IPS DF 6.9 (cell line): ENCODE data around the gene AK5.

Source experiments
- DNase-seq: peaks from one replicate; pipeline ENCODE4 v3.0.0-alpha.2; 2013; ENCODE audit warnings: low read depth, low spot score
- H3K27ac ChIP-seq: one replicate; pipeline ENCODE4 v1.5.1; 2013; ENCODE audit warnings: low read length, control low read depth
- H3K27me3 ChIP-seq: 2 replicates; pipeline ENCODE4 v1.6.1; 2013; ENCODE audit warnings: mild to moderate bottlenecking, low read length; ENCODE audit not compliant: control insufficient read depth, insufficient read depth
- H3K36me3 ChIP-seq: 2 replicates; pipeline ENCODE4 v1.6.1; 2013; ENCODE audit warnings: low read length; ENCODE audit not compliant: control insufficient read depth, insufficient read depth
- H3K4me1 ChIP-seq: 2 replicates; pipeline ENCODE4 v1.6.1; 2013; ENCODE audit warnings: low read length; ENCODE audit not compliant: control insufficient read depth, insufficient read depth
- H3K4me3 ChIP-seq: 2 replicates; pipeline ENCODE4 v1.5.1; 2013; ENCODE audit warnings: mild to moderate bottlenecking, low read length
- H3K9me3 ChIP-seq: 2 replicates; pipeline ENCODE4 v1.6.1; 2013; ENCODE audit warnings: low read length, inconsistent platforms; ENCODE audit not compliant: control insufficient read depth, insufficient read depth
- WGBS: extraction: QIAGEN DNeasy Blood & Tissue Kit; methylation state at CpG from one replicate; pipeline ENCODE4 v1.1.7; 2013; ENCODE audit warnings: mixed read lengths, missing lambda C conversion rate; ENCODE audit not compliant: insufficient read length, insufficient coverage; 5-methylcytosine and 5-hydroxymethylcytosine counted together

The AK5 gene

DNA sequence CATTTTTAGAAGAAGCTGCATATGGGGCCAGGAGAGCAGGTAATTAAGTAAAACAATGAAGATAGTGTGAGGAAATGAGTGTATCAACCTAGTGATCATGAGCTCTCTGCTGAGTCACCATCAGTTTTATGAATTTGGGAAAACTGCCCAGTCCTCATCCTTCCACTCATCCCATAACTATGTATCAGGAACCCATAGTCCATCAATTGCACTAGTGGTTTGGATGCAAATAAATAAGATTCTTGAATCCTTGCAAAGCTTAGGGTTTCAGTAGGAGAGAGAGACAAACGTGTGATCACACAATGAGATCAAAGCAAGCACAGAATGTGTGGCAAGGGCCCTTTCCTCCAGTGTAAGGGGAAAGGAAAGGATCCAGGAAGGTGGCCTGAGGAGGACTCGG lies 255.0 kb downstream of the AK5 start:
- Histone ChIP-seq H3K27me3 (no peaks in the 10 kb centered on the region), H3K4me1 (no peaks in the 10 kb centered on the region), H3K9me3 (no peaks in the 10 kb centered on the region), H3K27ac (no peak overlapping the region), H3K36me3 (no peaks in the 10 kb centered on the region), H3K4me3 (no peak overlapping the region)
- WGBS: no CpG with 5 or more reads among the region's 2 CpGs
- no peak for DNase-seq

DNA sequence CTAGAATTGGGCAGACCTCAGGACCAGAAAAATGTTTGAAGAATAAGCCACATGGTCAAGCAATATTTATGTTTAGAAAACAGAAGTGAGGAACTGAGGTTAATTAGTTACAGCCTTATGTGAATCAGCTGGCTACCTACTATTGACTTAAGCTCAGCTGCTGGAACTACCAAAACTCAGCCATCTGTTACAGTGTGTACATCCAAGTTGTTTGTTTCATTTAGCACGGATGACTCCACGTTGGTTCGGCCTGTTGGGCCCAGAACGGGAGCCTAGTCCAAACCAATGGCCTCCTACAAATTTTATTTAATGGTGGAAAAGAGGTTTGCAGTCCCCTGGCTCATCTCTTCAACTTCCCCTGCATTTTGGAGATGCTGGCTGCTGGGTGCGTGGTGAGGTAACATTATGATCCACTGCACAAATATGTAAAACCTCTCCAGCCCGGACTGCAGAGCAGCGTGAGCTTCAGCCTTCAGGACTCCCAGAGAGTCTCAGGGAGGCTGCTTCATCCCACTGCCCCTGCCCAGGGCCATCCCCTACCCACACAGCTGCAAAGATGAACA lies 257.2 kb downstream of the AK5 start:
- no peaks in the 10 kb centered on the region for H3K27me3 ChIP-seq
- no peaks in the 10 kb centered on the region for H3K9me3 ChIP-seq
- no peak for DNase-seq
- H3K4me1 ChIP-seq: no peaks in the 10 kb centered on the region
- no peak overlapping the region for H3K4me3 ChIP-seq
- WGBS: no CpG with 5 or more reads among the region's 7 CpGs
- H3K27ac ChIP-seq: no peak overlapping the region
- no peaks in the 10 kb centered on the region for H3K36me3 ChIP-seq

DNA sequence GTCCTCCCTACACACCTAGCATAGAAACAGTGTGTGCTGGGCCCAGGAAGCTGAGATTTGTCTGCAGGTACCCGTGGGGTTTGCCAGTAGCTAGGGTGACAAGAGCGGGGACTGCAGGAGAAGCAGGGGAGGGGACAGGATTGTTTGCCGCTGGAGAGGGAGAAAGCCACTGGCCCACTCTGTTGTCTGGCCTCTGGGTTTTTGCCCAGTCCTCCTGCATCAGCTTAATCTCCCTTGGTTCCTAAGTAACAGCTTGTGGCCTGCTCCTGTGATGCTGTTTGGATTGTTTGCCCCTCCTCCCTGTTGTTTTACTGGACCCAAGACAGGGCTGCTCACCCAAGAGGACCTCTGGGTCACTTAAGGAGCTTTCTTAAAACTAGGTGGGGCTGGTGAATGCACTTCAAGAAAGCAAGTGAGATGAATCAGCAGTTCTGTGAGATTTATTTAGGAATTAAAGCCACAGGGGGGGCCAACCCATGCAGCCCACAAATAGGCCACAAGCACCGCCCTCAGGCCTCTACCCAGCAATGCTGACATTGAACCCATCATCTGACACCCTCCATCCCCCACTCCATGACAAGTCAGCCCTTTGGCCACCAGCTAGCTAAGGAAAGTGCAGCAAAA lies 257.8 kb downstream of the AK5 start:
- Histone ChIP-seq H3K4me1 (no peaks in the 10 kb centered on the region), H3K36me3 (no peaks in the 10 kb centered on the region), H3K27me3 (no peaks in the 10 kb centered on the region), H3K27ac (no peak overlapping the region), H3K4me3 (no peak overlapping the region), H3K9me3 (no peaks in the 10 kb centered on the region)
- no peak for DNase-seq
- WGBS: no CpG with 5 or more reads among the region's 4 CpGs

DNA sequence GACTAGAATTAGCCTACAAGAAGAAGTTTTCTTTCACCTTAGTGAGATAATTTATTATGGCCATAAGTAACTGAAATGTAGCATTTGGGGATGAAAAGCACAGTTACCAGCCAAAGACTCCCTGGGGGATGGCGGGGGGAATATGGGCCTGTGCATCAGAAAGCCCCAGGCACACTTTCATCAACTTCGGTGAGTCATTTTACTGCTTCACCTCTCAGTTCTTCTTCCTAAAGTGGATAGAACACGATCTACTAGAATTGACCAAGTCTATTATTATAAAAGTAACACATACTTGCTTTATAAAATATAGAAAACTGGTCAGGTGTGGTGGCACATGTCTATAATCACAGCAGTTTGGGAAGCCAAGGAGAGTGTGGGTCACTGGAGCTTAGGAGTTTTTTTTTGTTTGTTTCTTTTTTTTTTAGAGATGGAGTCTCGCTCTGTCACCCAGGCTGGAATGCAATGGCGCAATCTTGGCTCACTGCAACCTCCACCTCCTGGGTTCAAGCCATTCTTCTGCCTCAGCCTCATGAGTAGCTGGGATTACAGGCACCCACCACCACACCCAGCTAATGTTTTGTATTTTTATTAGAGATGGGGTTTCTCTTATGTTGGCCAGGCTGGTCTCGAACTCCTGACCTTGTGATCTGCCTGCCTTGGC lies 258.8 kb downstream of the AK5 start:
- H3K9me3 ChIP-seq: no peaks in the 10 kb centered on the region
- no peaks in the 10 kb centered on the region for H3K4me1 ChIP-seq
- no peaks in the 10 kb centered on the region for H3K27me3 ChIP-seq
- DNase-seq: no peak
- WGBS: no CpG with 5 or more reads among the region's 6 CpGs
- H3K27ac ChIP-seq: no peak overlapping the region
- no peak overlapping the region for H3K4me3 ChIP-seq
- no peaks in the 10 kb centered on the region for H3K36me3 ChIP-seq

DNA sequence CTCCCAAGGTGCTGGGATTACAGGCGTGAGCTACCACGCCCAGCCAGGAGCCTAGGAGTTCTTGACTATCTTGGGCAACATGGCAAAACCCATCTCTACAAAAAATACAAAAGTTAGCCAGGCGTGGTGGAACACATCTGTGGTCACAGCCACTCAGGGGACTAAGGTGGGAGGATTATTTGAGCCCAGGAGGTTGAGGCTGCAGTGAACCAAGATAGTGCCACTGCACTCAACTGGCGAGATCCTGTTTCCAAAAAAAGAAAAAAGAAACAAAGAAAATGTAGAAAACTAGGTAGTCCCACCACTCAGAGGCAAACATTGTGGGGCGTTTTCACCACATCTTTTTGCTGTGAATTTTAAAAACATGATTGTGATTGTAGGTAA lies 259.3 kb downstream of the AK5 start:
- Histone ChIP-seq H3K27ac (no peak overlapping the region), H3K27me3 (no peaks in the 10 kb centered on the region), H3K9me3 (no peaks in the 10 kb centered on the region), H3K36me3 (no peaks in the 10 kb centered on the region), H3K4me3 (no peak overlapping the region), H3K4me1 (no peaks in the 10 kb centered on the region)
- no CpG with 5 or more reads among the region's 5 CpGs for WGBS
- DNase-seq: no peak

DNA sequence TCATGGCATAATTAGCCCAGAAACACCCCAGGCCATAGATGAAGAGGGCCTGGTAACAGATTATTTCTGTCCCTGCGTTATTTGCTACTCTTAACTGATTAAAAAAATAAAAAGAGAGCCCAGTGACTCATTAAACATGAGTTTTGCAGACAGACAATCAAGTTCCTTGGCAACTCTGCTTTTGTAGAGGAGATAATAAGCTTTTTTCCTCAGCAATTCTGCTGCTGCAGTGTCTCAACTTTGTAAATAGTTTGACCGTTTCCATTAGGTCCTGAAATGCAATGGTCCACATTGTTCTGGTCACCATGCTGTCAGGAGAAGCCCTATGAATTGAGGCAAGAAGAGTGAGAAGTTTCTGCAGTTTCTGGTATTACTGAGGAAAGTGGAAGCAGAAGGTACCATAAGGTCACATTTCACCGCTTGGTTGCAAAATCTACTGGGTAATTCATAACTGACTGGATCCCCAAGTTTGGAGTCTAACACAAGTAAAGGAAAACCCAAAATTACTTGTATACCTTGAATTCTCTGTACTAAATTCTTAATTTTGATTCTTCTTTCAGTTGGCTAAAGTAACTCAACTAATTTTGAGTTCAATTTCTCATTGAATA lies 261.1 kb downstream of the AK5 start:
- no peaks in the 10 kb centered on the region for H3K36me3 ChIP-seq
- DNase-seq: no peak
- no peaks in the 10 kb centered on the region for H3K9me3 ChIP-seq
- no CpG with 5 or more reads among the region's 3 CpGs for WGBS
- H3K27ac ChIP-seq: no peak overlapping the region
- no peak overlapping the region for H3K4me3 ChIP-seq
- no peaks in the 10 kb centered on the region for H3K27me3 ChIP-seq
- H3K4me1 ChIP-seq: no peaks in the 10 kb centered on the region

DNA sequence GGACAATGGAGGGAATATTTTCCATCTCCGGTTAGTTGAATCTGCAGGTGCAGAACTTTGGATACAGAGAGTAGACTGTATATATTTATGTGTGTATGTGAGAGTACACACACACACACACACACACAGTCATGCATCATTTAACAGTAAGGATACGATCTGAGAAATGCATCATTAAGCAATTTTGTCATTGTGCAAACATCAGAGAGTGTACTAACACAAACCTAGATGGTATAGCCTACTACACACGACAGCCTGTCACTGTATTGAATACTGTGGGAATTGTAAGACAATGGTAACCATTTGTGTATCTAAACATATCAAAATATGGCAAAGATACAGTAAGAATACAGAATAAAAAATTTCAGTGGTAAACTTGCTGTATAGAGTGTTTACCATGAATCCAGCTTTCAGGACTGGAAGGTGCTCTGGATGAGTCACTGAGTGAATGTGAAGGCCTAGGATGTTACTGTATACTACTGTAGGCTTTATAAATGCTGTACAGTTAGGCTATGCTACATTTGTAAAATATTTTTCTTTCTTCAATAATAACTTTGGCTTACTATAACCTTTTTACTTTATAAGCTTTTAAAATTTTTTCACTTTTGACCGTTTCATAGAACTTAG lies 262.1 kb downstream of the AK5 start:
- WGBS: no CpG with 5 or more reads among the region's 4 CpGs
- Histone ChIP-seq H3K27me3 (no peaks in the 10 kb centered on the region), H3K9me3 (no peaks in the 10 kb centered on the region), H3K36me3 (no peaks in the 10 kb centered on the region), H3K27ac (no peak overlapping the region), H3K4me3 (no peak overlapping the region), H3K4me1 (no peaks in the 10 kb centered on the region)
- no peak for DNase-seq

DNA sequence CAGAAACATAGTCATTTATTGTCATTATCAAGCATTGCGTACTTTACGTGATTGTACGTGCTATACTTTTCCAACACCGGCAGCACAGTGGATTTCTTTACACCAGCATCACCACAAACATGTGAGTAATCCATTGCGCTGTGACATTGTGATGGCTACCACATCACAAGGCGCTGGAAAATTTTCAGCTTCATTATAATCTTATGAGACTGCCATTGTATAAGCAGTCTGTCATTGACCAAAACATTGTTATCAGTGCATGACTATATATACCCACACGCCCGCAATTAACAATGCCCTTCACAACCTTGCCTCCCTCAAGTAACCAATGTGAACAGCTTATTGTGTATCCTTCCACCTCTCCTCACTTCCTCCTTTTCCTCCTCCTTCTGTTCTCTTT lies 263.0 kb downstream of the AK5 start:
- Histone ChIP-seq H3K27ac (no peak overlapping the region), H3K4me3 (no peak overlapping the region), H3K9me3 (no peaks in the 10 kb centered on the region), H3K36me3 (no peaks in the 10 kb centered on the region), H3K4me1 (no peaks in the 10 kb centered on the region), H3K27me3 (no peaks in the 10 kb centered on the region)
- no peak for DNase-seq
- WGBS: no CpG with 5 or more reads among the region's 8 CpGs

DNA sequence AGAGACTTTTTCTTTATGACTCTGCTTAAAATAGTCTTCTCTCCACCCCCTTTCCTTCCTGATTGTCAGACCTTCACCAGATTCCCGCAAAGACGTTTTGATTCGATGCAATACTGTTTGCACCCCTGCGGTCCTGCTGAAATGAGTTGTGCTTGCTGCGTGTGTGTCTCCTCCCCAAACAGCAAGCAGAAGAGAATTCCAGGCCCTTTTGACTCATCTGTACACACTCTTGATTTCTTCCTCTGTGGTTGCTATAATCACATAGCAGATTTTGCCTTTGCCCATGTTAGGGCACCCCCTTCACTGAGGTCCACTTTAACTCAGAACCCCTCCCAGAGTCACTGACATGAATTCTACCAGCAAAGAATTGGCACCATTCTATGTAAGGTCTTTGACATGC lies 264.2 kb downstream of the AK5 start:
- no peak overlapping the region for H3K4me3 ChIP-seq
- no peaks in the 10 kb centered on the region for H3K36me3 ChIP-seq
- H3K9me3 ChIP-seq: no peaks in the 10 kb centered on the region
- no peaks in the 10 kb centered on the region for H3K27me3 ChIP-seq
- H3K4me1 ChIP-seq: no peaks in the 10 kb centered on the region
- DNase-seq: no peak
- no CpG with 5 or more reads among the region's 5 CpGs for WGBS
- H3K27ac ChIP-seq: no peak overlapping the region

DNA sequence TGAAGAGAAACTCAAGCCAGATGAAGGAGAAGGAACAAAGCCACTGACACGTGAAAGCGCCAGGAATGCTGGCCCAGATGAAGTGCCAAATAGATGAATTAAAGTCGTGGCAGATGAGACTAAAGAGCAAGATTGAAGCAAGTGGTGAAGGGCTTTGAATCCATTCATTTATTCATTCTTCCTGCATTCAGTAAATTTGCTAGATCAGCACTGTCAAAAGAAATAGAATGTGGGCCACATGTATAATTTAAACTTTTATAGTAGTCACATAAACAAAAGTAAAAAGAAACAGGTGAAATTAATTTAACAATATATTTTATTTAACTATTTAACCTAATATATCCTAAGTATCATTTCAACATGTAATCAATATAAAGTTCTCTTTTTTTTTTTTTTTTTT lies 265.1 kb downstream of the AK5 start:
- H3K4me1 ChIP-seq: no peaks in the 10 kb centered on the region
- WGBS: no CpG with 5 or more reads among the region's 3 CpGs
- DNase-seq: no peak
- no peaks in the 10 kb centered on the region for H3K9me3 ChIP-seq
- H3K27me3 ChIP-seq: no peaks in the 10 kb centered on the region
- H3K36me3 ChIP-seq: no peaks in the 10 kb centered on the region
- no peak overlapping the region for H3K4me3 ChIP-seq
- H3K27ac ChIP-seq: no peak overlapping the region
